BJ (cell line): ENCODE results near the gene HS6ST3. TPM values are rescaled to one million over a fixed set of nuclear protein-coding genes. Genes with fewer than 3 reads are reported as not detected.
A peak's percentile ranks its signal among the peaks of the same experiment; 100 is the strongest.
"Not testable (repeated sequence)": the region's sequence is repeated elsewhere in the genome, so short reads cannot be mapped to it uniquely, and the experiment has no call there.

Experiments
- CTCF ChIA-PET: fragments of 350-600 bp; formaldehyde crosslinking; extraction: SDS; loops from one replicate; lab custom pipeline; 2021; ENCODE audit warnings: antibody characterized with exemption, inconsistent platforms; lab: Yijun Ruan, JAX
- POLR2A ChIA-PET: fragments of 300-600 bp; sonication (Branson Sonifier 250); formaldehyde crosslinking; extraction: SDS; loops from one replicate; lab custom pipeline; 2021; ENCODE audit warnings: antibody characterized with exemption; lab: Charles Lee
- DNase-seq: peaks from one replicate; pipeline ENCODE4 v3.0.0-alpha.2; 2011; ENCODE audit warnings: low read depth
- H3K27me3 ChIP-seq: 2 replicates; pipeline ENCODE4 v1.6.0; 2011; ENCODE audit warnings: low read length; ENCODE audit not compliant: control insufficient read depth, insufficient read depth
- H3K36me3 ChIP-seq: 2 replicates; pipeline ENCODE4 v1.5.1; 2011; ENCODE audit warnings: low read length; ENCODE audit not compliant: control insufficient read depth, insufficient read depth
- H3K4me3 ChIP-seq: 2 replicates; pipeline ENCODE4 v1.5.1; 2011; ENCODE audit warnings: low read depth, mild to moderate bottlenecking, control low read depth, low read length
- CTCF ChIP-seq: IDR thresholded peaks from 2 replicates; pipeline ENCODE4 v1.5.1; 2011; ENCODE audit warnings: low read depth, mild to moderate bottlenecking, control low read depth, inconsistent platforms, low read length, moderate library complexity; ENCODE audit not compliant: insufficient read depth
- polyA minus RNA-seq: library from RNA; depleted of rRNA, polyadenylated mRNA; stranded (reverse); fragments of >200 nt; gene quantifications from 2 replicates; pipeline ENCODE4 v1.2.3, GENCODE V29; 2011; rRNA and poly(A)+ RNA removed
- polyA plus RNA-seq: library from polyadenylated mRNA; depleted of rRNA; stranded (reverse); fragments of >200 nt; gene quantifications from 2 replicates; pipeline ENCODE4 v1.2.3, GENCODE V29; 2011; rRNA removed

HS6ST3 gene
- polyA plus RNA-seq (not detected in 2 replicates), polyA minus RNA-seq (not detected in 2 replicates)

GRCh38 chr13:96089749-96090239, at the start of gene HS6ST3:
Gene HS6ST3, plus strand, starts transcription at chr13:96090107.
- DNase-seq, result no peak
- TF ChIP-seq CTCF, result no peak
- H3K36me3 ChIP-seq, result no peaks in the 10 kb centered on the region
- peak within 1 kb of the TSS; percentile 40 for H3K4me3 ChIP-seq
- H3K27me3 ChIP-seq, result peaks cover 26% of the 10 kb centered on the region
- POLR2A ChIA-PET, result no interaction called here
- CTCF ChIA-PET, result interaction anchor here (1.5 kb wide), 1 partner anchor 12 kb away, joined by 3 read pairs; no protein-coding TSS in a partner anchor

- ChIA-PET CTCF (no interaction called here), POLR2A (no interaction called here)
- TF ChIP-seq CTCF, result no peak
- DNase-seq, result no peak
- H3K36me3 ChIP-seq, result no peaks in the 10 kb centered on the region
- H3K27me3 ChIP-seq, result no peaks in the 10 kb centered on the region
- H3K4me3 ChIP-seq, result no peak overlapping the region
Observed at GRCh38 chr13:96041326-96042110, 48.4 kb upstream of the HS6ST3 start.

- ChIA-PET POLR2A (no interaction called here), CTCF (no interaction called here)
- TF ChIP-seq CTCF, result no peak
Observed at GRCh38 chr13:96044238-96044637, 45.7 kb upstream of the HS6ST3 start.

GRCh38 chr13:96046449-96047126, 43.3 kb upstream of the HS6ST3 start:
- POLR2A ChIA-PET, DNase-seq, H3K4me3 ChIP-seq, H3K27me3 ChIP-seq, H3K36me3 ChIP-seq: not testable (repeated sequence)
- CTCF ChIA-PET, result interaction anchor here (1.4 kb wide), 1 partner anchor 11 kb away, joined by 3 read pairs; no protein-coding TSS in a partner anchor

More at GRCh38 chr13:96044238-96044637, 45.7 kb upstream of the HS6ST3 start:
- Histone ChIP-seq H3K4me3 (no peak overlapping the region), H3K27me3 (no peaks in the 10 kb centered on the region), H3K36me3 (no peaks in the 10 kb centered on the region)
- no peak for DNase-seq

GRCh38 chr13:96050955-96051354, 39.0 kb upstream of the HS6ST3 start:
- H3K36me3 ChIP-seq, H3K4me3 ChIP-seq, POLR2A ChIA-PET, H3K27me3 ChIP-seq, CTCF ChIA-PET, DNase-seq: not testable (repeated sequence)

GRCh38 chr13:96051491-96051890, 38.4 kb upstream of the HS6ST3 start:
- DNase-seq, H3K27me3 ChIP-seq, CTCF ChIA-PET, POLR2A ChIA-PET, H3K36me3 ChIP-seq, H3K4me3 ChIP-seq: not testable (repeated sequence)

- H3K36me3 ChIP-seq, H3K4me3 ChIP-seq, POLR2A ChIA-PET, DNase-seq, H3K27me3 ChIP-seq: not testable (repeated sequence)
- CTCF ChIA-PET, result interaction anchor here (1.0 to 1.5 kb wide), 3 partner anchors 19 to 32 kb away, joined by 4 to 7 read pairs (median 4); no protein-coding TSS in a partner anchor
Observed at GRCh38 chr13:96051946-96052345, 38.0 kb upstream of the HS6ST3 start.
